K562 (cell line): Measurements from ENCODE around the gene CRAMP1. TPM values are rescaled to one million over a fixed set of nuclear protein-coding genes. Genes with fewer than 3 reads are reported as not detected.
A peak's percentile ranks its signal among the peaks of the same experiment; 100 is the strongest.

Experiments
- ATAC-seq: fragments of 200-7000 bp; cut with Tn5 transposase; 3 replicates; pipeline ENCODE4 v1.9.1; 2020; ENCODE audit warnings: moderate library complexity
- BruUV-seq: library from RNA; stranded (reverse); fragments of 400-500 nt; replicated peaks from 2 replicates; lab custom pipeline; 2021; lab: Mats Ljungman, UMichigan
- CTCF ChIA-PET: fragments of 300-600 bp; formaldehyde crosslinking; extraction: SDS; loops from one replicate; lab custom pipeline; 2021; ENCODE audit warnings: low intra/inter-chr PET ratio; lab: Yijun Ruan, JAX
- POLR2A ChIA-PET: fragments of 300-600, 350-650 bp; sonication (Branson Sonifier 250); formaldehyde crosslinking; extraction: SDS; loops from one replicate; lab custom pipeline; 2021; ENCODE audit warnings: antibody characterized with exemption, inconsistent platforms; lab: Yijun Ruan, JAX
- DNase-seq, 4 experiments: peaks; one replicate each; pipeline versions ENCODE4 v3.0.0 to v3.0.0-alpha.2; 2011 to 2018; ENCODE audit warnings: low spot score in 3 of 4, mixed read lengths in 3 of 4; ENCODE audit errors: extremely low read depth in 1 of 4
- FAIRE-seq: peaks from 2 replicates; lab custom pipeline; 2011; peaks lifted over from hg19 to GRCh38; lab: Jason Lieb, UNC
- H2AFZ ChIP-seq: 2 replicates; pipeline ENCODE4 v1.6.0; 2011; ENCODE audit warnings: low read depth, low read length, control low read depth, inconsistent platforms
- H3K27ac ChIP-seq: fragments of 200-600 bp; 3 replicates; pipeline ENCODE4 v1.8.0; 2011; ENCODE audit warnings: low read depth, mild to moderate bottlenecking, control low read depth, inconsistent platforms, low read length, moderate library complexity, mixed read lengths; ENCODE audit errors: extremely low read depth
- H3K27me3 ChIP-seq, 2 experiments: fragments of 300-600 bp in 1 of 2; 2 replicates in 1 of 2; 3 replicates in 1 of 2; pipeline versions ENCODE4 v1.6.0 to v1.8.0; 2011; ENCODE audit warnings: inconsistent platforms in 2 of 2, low read length in 2 of 2, mild to moderate bottlenecking in 1 of 2, mixed read lengths in 1 of 2, moderate library complexity in 1 of 2; ENCODE audit not compliant: control insufficient read depth in 2 of 2, insufficient read depth in 2 of 2
- H3K36me3 ChIP-seq: fragments of 300-600 bp; 3 replicates; pipeline ENCODE4 v1.8.0; 2011; ENCODE audit warnings: mild to moderate bottlenecking, low read length, inconsistent platforms; ENCODE audit not compliant: control insufficient read depth, insufficient read depth
- H3K4me1 ChIP-seq, 2 experiments: fragments of 200-600 bp in 1 of 2; replicated peaks in 1 of 2; 2 replicates in 1 of 2; 3 replicates in 1 of 2; pipeline versions ENCODE4 v1.5.1 to v1.8.0; 2011; ENCODE audit warnings: inconsistent platforms in 2 of 2, low read length in 2 of 2, mild to moderate bottlenecking in 1 of 2, mixed read lengths in 1 of 2, moderate library complexity in 1 of 2; ENCODE audit not compliant: control insufficient read depth in 2 of 2, insufficient read depth in 2 of 2
- H3K4me2 ChIP-seq: 2 replicates; pipeline ENCODE4 v1.6.1; 2011; ENCODE audit warnings: low read length, control low read depth, inconsistent platforms, mixed read lengths; ENCODE audit not compliant: insufficient read depth
- H3K4me3 ChIP-seq: fragments of 200-600 bp; sonication (generic), shearing (Covaris generic); 2 replicates; pipeline ENCODE4 v1.5.1; 2016; ENCODE audit warnings: control low read depth, inconsistent platforms
- H3K79me2 ChIP-seq: fragments of 200-600 bp; 3 replicates; pipeline ENCODE4 v1.8.0; 2011; ENCODE audit warnings: low read length, inconsistent platforms; ENCODE audit not compliant: control insufficient read depth, insufficient read depth
- H3K9ac ChIP-seq, 2 experiments: 2 replicates each; pipeline versions ENCODE4 v1.6.0 to v1.6.1; 2011; ENCODE audit warnings: low read depth in 2 of 2, low read length in 2 of 2, control low read depth in 1 of 2, inconsistent platforms in 1 of 2, mild to moderate bottlenecking in 1 of 2, mixed read lengths in 1 of 2; ENCODE audit not compliant: insufficient read depth in 1 of 2
- H3K9me1 ChIP-seq: one replicate; pipeline ENCODE4 v1.6.0; 2011; ENCODE audit warnings: inconsistent platforms, mild to moderate bottlenecking, low read length, moderate library complexity; ENCODE audit not compliant: control insufficient read depth, insufficient read depth
- H3K9me3 ChIP-seq: replicated peaks from 2 replicates; pipeline ENCODE4 v1.5.1; 2011; ENCODE audit warnings: low read depth, low read length, inconsistent platforms; ENCODE audit not compliant: control insufficient read depth, insufficient read depth
- H4K20me1 ChIP-seq: replicated peaks from 2 replicates; pipeline ENCODE4 v1.6.1; 2011; ENCODE audit warnings: low read length, inconsistent platforms, mixed read lengths; ENCODE audit not compliant: control insufficient read depth, insufficient read depth
- BRD4 ChIP-seq: fragments of 200-600 bp; sonication (generic); IDR thresholded peaks from 2 replicates; pipeline ENCODE4 v1.6.1; 2017; ENCODE audit warnings: inconsistent platforms
- ZNF253 ChIP-seq: fragments of 250-450 bp; sonication (Bioruptor Pico); conservative IDR thresholded peaks from 2 replicates; pipeline ENCODE4 v1.6.1; 2021; ENCODE audit warnings: mild to moderate bottlenecking
- WGBS: fragments of 100-300 bp; shearing (Covaris generic); methylation state at CpG from one replicate; pipeline ENCODE4 v1.1.6; 2016; ENCODE audit warnings: low coverage, mixed read lengths; ENCODE audit not compliant: insufficient coverage; ENCODE audit errors: missing lambda C conversion rate; 5-methylcytosine and 5-hydroxymethylcytosine counted together
- in situ Hi-C: fragments of 300-500 bp; cut with MboI; formaldehyde crosslinking; loops from 4 replicates; pipeline ENCODE4 v1.15.0; 2018; ENCODE audit warnings: inconsistent platforms, mixed read lengths
- intact Hi-C: fragments of 100-400 bp; cut with micrococcal nuclease; formaldehyde crosslinking; loops from 2 replicates; pipeline ENCODE4 v1.14.2; 2022
- polyA plus RNA-seq, 8 experiments: library from polyadenylated mRNA; depleted of rRNA in 4 of 8; stranded (reverse) in 5 of 8; unstranded in 3 of 8; fragments of >200 nt; fragmentation: Nextera tagmentation in 2 of 8; fragmentation: Illumina TruSeq in 1 of 8; extraction: Ambion mirVana in 2 of 8; extraction: Trizol in 1 of 8; gene quantifications; 2 replicates each; pipeline versions ENCODE4 v1.2.1 to v1.2.3, GENCODE V29; 2011 to 2014; ENCODE audit warnings: inconsistent platforms in 1 of 8, missing spikeins in 1 of 8
- total RNA-seq, 7 experiments: library from RNA; depleted of rRNA in 6 of 7; stranded (reverse); fragments of >200 nt in 6 of 7; fragmentation: Illumina TruSeq in 2 of 7; extraction: Trizol in 2 of 7; gene quantifications; 2 replicates each; pipeline versions ENCODE4 v1.2.1 to v1.2.3, GENCODE V29; 2011 to 2021; ENCODE audit warnings: low replicate concordance in 1 of 7
- TF ChIP-seq, protein P1 (sequence below): sonication (generic); formaldehyde crosslinking; IDR thresholded peaks from 2 replicates; pipeline ENCODE4 v1.8.1; 2023; ENCODE audit warnings: mild to moderate bottlenecking, missing genetic modification reagents

The CRAMP1 gene
- total and polyA plus RNA-seq, 9 of the 15 experiments (the other 6 are each of a cell fraction or from before 2014, with no cell fraction given) = 0.52 to 20.8 (median 7.5) TPM

- Histone ChIP-seq H3K4me3 (peak overlapping the region; percentile 84; the same call in 1 of the 2 replicates), H3K4me1 (peaks cover 13 to 30% of the 10 kb centered on the region in 2 experiments; a peak in 4 of 5 replicates), H3K9me1 (no peaks in the 10 kb centered on the region), H3K79me2 (peaks cover 42% of the 10 kb centered on the region), H2AFZ (no peak overlapping the region), H3K9me3 (no peaks in the 10 kb centered on the region), H3K27ac (peak overlapping the region; percentile 81; the same call in 1 of the 3 replicates), H3K27me3 (no peaks in the 10 kb centered on the region), H4K20me1 (peaks cover 8% of the 10 kb centered on the region), H3K36me3 (peaks cover 62% of the 10 kb centered on the region; the same call in 2 of the 3 replicates), H3K4me2 (peak overlapping the region; percentile 99; the same call in 1 of the 2 replicates), H3K9ac (peak overlapping the region; percentile 52 to 85; a peak in 3 of 4 replicates)
- WGBS = 71% methylated on average over 15 of the region's 18 CpGs
- BruUV-seq = no TSS peak
- ChIA-PET CTCF (no interaction called here), POLR2A (interaction anchor here (0.6 to 2.6 kb wide), 9 partner anchors 10 to 194 kb away, joined by 3 to 21 read pairs (median 3); partner anchors contain the start of genes CRAMP1, IFT140 and MAPK8IP3)
- intact Hi-C loops = no loop called here
- ATAC-seq (no peak), FAIRE-seq (no peak), DNase-seq (peak in 3 of 4 experiments; percentile 20 to 32 (median 21))
- TF ChIP-seq ZNF253 (CRISPR knock-in tag) (no peak), BRD4 (no peak)
- TF ChIP-seq, protein P1, sequence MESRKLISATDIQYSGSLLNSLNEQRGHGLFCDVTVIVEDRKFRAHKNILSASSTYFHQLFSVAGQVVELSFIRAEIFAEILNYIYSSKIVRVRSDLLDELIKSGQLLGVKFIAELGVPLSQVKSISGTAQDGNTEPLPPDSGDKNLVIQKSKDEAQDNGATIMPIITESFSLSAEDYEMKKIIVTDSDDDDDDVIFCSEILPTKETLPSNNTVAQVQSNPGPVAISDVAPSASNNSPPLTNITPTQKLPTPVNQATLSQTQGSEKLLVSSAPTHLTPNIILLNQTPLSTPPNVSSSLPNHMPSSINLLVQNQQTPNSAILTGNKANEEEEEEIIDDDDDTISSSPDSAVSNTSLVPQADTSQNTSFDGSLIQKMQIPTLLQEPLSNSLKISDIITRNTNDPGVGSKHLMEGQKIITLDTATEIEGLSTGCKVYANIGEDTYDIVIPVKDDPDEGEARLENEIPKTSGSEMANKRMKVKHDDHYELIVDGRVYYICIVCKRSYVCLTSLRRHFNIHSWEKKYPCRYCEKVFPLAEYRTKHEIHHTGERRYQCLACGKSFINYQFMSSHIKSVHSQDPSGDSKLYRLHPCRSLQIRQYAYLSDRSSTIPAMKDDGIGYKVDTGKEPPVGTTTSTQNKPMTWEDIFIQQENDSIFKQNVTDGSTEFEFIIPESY (CRISPR knock-in tag) = peak; percentile 86
- in situ Hi-C loops = no loop called here
Measured at GRCh38 chr16:1677339-1677738, 65.2 kb downstream of the CRAMP1 start.
